ENCODE results near the gene RNF13.

RNF13 gene

GRCh38 chr3:149839896-149840295 is 26.9 kb downstream of the RNF13 start:
- no peak for TF ChIP-seq CTCF (conservative IDR thresholded peaks at IDR 0.05; ENCODE audit: low read depth)
- no peak overlapping the region for H3K27ac ChIP-seq
- ChIA-PET POLR2A (ENCODE audit: low non-redundant PET) (no interaction called here), CTCF (interaction anchor here (0.6 to 1.0 kb wide), 3 partner anchors 10 to 248 kb away, joined by 3 to 4 read pairs (median 3); no protein-coding TSS in a partner anchor)
- peak; percentile 23 for DNase-seq (ENCODE audit: low spot score)

- no peak overlapping the region for H3K27ac ChIP-seq
- ChIA-PET CTCF (no interaction called here), POLR2A (ENCODE audit: low non-redundant PET) (no interaction called here)
- DNase-seq (ENCODE audit: low spot score) = no peak
- TF ChIP-seq CTCF (conservative IDR thresholded peaks at IDR 0.05; ENCODE audit: low read depth) = no peak
Measured at GRCh38 chr3:149843502-149843901, 30.5 kb downstream of the RNF13 start.

- ChIA-PET POLR2A (ENCODE audit: low non-redundant PET) (no interaction called here), CTCF (no interaction called here)
- no peak for DNase-seq (ENCODE audit: low spot score)
- no peak for TF ChIP-seq CTCF (conservative IDR thresholded peaks at IDR 0.05; ENCODE audit: low read depth)
- no peak overlapping the region for H3K27ac ChIP-seq
Measured at GRCh38 chr3:149844091-149844490, 31.1 kb downstream of the RNF13 start.

- no peak for TF ChIP-seq CTCF (conservative IDR thresholded peaks at IDR 0.05; ENCODE audit: low read depth)
- DNase-seq (ENCODE audit: low spot score) = no peak
- no peak overlapping the region for H3K27ac ChIP-seq
- CTCF ChIA-PET = no interaction called here
- POLR2A ChIA-PET (ENCODE audit: low non-redundant PET) = no interaction called here
Measured at GRCh38 chr3:149845570-149846244, 32.7 kb downstream of the RNF13 start.

GRCh38 chr3:149848238-149848637 is 35.2 kb downstream of the RNF13 start:
- TF ChIP-seq CTCF (conservative IDR thresholded peaks at IDR 0.05; ENCODE audit: low read depth) = no peak
- ChIA-PET CTCF (no interaction called here), POLR2A (ENCODE audit: low non-redundant PET) (no interaction called here)
- no peak overlapping the region for H3K27ac ChIP-seq
- no peak for DNase-seq (ENCODE audit: low spot score)

- ChIA-PET CTCF (interaction anchor here (1.2 kb wide), 1 partner anchor 31 kb away, joined by 3 read pairs; no protein-coding TSS in a partner anchor), POLR2A (ENCODE audit: low non-redundant PET) (no interaction called here)
- DNase-seq (ENCODE audit: low spot score) = no peak
- TF ChIP-seq CTCF (conservative IDR thresholded peaks at IDR 0.05; ENCODE audit: low read depth) = no peak
- no peak overlapping the region for H3K27ac ChIP-seq
Measured at GRCh38 chr3:149848688-149849087, 35.7 kb downstream of the RNF13 start.

Data from RWPE1 (cell line).